ENCODE results near the gene SF3B6. TPM values are rescaled to one million over a fixed set of nuclear protein-coding genes. Genes with fewer than 3 reads are reported as not detected.

The SF3B6 gene
- total RNA-seq, 1 experiment from 2014 or later, result 117 TPM

DNA sequence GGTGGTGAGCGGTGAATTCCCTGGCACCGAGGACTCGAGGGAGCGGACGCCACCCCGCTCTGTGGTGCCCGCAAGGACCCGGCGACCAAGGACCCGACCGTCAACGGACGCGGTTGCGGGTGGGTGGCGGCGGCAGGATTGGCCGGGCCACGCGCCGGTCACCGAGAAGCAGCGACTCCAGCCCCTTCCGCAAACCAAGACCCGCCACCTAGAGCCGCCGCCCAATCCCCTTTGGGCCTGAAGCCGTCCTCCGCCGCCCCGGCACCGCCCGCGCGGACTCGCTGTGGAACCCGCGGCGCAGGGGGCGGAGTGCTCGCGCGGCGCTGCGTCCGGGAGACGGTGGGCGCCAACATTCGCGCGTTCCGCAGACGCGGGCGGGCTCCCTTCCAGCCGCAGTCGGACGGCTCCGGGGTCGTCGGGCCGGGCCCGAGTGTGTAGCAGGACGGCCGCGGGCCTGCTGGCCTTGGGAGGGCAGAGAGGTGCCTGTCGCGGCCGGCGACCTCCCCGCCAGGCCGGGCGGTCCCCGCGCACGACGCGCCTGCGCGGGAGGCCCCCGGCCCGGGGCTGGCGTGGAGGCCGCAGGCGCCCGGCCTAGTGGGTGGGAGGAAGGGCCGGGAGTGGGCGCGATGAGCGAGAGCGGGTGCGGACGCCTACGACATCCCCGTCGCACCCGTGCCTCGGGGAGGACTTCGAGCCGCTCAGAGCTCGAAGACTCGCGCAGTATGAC is 47.2 kb upstream of the SF3B6 start, which contains the start of the genes FAM228B and PFN4 (continued):
- TF ChIP-seq, protein P1, sequence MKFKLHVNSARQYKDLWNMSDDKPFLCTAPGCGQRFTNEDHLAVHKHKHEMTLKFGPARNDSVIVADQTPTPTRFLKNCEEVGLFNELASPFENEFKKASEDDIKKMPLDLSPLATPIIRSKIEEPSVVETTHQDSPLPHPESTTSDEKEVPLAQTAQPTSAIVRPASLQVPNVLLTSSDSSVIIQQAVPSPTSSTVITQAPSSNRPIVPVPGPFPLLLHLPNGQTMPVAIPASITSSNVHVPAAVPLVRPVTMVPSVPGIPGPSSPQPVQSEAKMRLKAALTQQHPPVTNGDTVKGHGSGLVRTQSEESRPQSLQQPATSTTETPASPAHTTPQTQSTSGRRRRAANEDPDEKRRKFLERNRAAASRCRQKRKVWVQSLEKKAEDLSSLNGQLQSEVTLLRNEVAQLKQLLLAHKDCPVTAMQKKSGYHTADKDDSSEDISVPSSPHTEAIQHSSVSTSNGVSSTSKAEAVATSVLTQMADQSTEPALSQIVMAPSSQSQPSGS (CRISPR knock-in tag; IDR thresholded peaks at IDR 0.05; ENCODE audit: borderline replicate concordance, low read depth), result no peak
- TF ChIP-seq, protein P2, sequence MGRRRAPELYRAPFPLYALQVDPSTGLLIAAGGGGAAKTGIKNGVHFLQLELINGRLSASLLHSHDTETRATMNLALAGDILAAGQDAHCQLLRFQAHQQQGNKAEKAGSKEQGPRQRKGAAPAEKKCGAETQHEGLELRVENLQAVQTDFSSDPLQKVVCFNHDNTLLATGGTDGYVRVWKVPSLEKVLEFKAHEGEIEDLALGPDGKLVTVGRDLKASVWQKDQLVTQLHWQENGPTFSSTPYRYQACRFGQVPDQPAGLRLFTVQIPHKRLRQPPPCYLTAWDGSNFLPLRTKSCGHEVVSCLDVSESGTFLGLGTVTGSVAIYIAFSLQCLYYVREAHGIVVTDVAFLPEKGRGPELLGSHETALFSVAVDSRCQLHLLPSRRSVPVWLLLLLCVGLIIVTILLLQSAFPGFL (CRISPR knock-in tag; IDR thresholded peaks at IDR 0.05; ENCODE audit: borderline replicate concordance), result no peak
- TF ChIP-seq, protein P3, sequence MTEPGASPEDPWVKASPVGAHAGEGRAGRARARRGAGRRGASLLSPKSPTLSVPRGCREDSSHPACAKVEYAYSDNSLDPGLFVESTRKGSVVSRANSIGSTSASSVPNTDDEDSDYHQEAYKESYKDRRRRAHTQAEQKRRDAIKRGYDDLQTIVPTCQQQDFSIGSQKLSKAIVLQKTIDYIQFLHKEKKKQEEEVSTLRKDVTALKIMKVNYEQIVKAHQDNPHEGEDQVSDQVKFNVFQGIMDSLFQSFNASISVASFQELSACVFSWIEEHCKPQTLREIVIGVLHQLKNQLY (CRISPR knock-in tag; IDR thresholded peaks at IDR 0.05), result peak; percentile 76; the same call in 1 of the 2 replicates
- TF ChIP-seq TCF7 (CRISPR knock-in tag; IDR thresholded peaks at IDR 0.05; ENCODE audit: low read depth), result no peak
- 0 out of 2 replicates have a peak, but pooled peaks have one; percentile 25 for TF ChIP-seq NFE2L1 (CRISPR knock-in tag; IDR thresholded peaks at IDR 0.05)
- TF ChIP-seq IRF2 (CRISPR knock-in tag; IDR thresholded peaks at IDR 0.05; ENCODE audit: borderline replicate concordance, low read depth), result no peak
- TF ChIP-seq JUN (CRISPR knock-in tag; IDR thresholded peaks at IDR 0.05), result no peak; the same call in 1 of the 2 replicates
- peak; percentile 83 for TF ChIP-seq FOXP1 (CRISPR knock-in tag; IDR thresholded peaks at IDR 0.05; ENCODE audit: borderline replicate concordance)
- TF ChIP-seq, protein P4, sequence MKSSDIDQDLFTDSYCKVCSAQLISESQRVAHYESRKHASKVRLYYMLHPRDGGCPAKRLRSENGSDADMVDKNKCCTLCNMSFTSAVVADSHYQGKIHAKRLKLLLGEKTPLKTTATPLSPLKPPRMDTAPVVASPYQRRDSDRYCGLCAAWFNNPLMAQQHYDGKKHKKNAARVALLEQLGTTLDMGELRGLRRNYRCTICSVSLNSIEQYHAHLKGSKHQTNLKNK (CRISPR knock-in tag; IDR thresholded peaks at IDR 0.05), result no peak
- peak; percentile 81; the same call in 1 of the 2 replicates for TF ChIP-seq ETV6 (CRISPR knock-in tag; IDR thresholded peaks at IDR 0.05)
- peak; percentile 76; the same call in 1 of the 2 replicates for TF ChIP-seq MYBL2 (CRISPR knock-in tag; IDR thresholded peaks at IDR 0.05)
- TF ChIP-seq, protein P5, sequence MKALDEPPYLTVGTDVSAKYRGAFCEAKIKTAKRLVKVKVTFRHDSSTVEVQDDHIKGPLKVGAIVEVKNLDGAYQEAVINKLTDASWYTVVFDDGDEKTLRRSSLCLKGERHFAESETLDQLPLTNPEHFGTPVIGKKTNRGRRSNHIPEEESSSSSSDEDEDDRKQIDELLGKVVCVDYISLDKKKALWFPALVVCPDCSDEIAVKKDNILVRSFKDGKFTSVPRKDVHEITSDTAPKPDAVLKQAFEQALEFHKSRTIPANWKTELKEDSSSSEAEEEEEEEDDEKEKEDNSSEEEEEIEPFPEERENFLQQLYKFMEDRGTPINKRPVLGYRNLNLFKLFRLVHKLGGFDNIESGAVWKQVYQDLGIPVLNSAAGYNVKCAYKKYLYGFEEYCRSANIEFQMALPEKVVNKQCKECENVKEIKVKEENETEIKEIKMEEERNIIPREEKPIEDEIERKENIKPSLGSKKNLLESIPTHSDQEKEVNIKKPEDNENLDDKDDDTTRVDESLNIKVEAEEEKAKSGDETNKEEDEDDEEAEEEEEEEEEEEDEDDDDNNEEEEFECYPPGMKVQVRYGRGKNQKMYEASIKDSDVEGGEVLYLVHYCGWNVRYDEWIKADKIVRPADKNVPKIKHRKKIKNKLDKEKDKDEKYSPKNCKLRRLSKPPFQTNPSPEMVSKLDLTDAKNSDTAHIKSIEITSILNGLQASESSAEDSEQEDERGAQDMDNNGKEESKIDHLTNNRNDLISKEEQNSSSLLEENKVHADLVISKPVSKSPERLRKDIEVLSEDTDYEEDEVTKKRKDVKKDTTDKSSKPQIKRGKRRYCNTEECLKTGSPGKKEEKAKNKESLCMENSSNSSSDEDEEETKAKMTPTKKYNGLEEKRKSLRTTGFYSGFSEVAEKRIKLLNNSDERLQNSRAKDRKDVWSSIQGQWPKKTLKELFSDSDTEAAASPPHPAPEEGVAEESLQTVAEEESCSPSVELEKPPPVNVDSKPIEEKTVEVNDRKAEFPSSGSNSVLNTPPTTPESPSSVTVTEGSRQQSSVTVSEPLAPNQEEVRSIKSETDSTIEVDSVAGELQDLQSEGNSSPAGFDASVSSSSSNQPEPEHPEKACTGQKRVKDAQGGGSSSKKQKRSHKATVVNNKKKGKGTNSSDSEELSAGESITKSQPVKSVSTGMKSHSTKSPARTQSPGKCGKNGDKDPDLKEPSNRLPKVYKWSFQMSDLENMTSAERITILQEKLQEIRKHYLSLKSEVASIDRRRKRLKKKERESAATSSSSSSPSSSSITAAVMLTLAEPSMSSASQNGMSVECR (CRISPR knock-in tag; IDR thresholded peaks at IDR 0.05; ENCODE audit: borderline replicate concordance), result 0 out of 2 replicates have a peak, but pooled peaks have one; percentile 41
- TF ChIP-seq, protein P6, sequence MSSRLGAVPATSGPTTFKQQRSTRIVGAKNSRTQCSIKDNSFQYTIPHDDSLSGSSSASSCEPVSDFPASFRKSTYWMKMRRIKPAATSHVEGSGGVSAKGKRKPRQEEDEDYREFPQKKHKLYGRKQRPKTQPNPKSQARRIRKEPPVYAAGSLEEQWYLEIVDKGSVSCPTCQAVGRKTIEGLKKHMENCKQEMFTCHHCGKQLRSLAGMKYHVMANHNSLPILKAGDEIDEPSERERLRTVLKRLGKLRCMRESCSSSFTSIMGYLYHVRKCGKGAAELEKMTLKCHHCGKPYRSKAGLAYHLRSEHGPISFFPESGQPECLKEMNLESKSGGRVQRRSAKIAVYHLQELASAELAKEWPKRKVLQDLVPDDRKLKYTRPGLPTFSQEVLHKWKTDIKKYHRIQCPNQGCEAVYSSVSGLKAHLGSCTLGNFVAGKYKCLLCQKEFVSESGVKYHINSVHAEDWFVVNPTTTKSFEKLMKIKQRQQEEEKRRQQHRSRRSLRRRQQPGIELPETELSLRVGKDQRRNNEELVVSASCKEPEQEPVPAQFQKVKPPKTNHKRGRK (CRISPR knock-in tag; IDR thresholded peaks at IDR 0.05; ENCODE audit: borderline replicate concordance), result no peak
- TF ChIP-seq HMGA2 (CRISPR knock-in tag; IDR thresholded peaks at IDR 0.05), result no peak
- TF ChIP-seq, protein P7, sequence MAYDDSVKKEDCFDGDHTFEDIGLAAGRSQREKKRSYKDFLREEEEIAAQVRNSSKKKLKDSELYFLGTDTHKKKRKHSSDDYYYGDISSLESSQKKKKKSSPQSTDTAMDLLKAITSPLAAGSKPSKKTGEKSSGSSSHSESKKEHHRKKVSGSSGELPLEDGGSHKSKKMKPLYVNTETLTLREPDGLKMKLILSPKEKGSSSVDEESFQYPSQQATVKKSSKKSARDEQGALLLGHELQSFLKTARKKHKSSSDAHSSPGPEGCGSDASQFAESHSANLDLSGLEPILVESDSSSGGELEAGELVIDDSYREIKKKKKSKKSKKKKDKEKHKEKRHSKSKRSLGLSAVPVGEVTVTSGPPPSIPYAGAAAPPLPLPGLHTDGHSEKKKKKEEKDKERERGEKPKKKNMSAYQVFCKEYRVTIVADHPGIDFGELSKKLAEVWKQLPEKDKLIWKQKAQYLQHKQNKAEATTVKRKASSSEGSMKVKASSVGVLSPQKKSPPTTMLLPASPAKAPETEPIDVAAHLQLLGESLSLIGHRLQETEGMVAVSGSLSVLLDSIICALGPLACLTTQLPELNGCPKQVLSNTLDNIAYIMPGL (CRISPR knock-in tag; IDR thresholded peaks at IDR 0.05), result peak; percentile 97
- TF ChIP-seq, protein P8, sequence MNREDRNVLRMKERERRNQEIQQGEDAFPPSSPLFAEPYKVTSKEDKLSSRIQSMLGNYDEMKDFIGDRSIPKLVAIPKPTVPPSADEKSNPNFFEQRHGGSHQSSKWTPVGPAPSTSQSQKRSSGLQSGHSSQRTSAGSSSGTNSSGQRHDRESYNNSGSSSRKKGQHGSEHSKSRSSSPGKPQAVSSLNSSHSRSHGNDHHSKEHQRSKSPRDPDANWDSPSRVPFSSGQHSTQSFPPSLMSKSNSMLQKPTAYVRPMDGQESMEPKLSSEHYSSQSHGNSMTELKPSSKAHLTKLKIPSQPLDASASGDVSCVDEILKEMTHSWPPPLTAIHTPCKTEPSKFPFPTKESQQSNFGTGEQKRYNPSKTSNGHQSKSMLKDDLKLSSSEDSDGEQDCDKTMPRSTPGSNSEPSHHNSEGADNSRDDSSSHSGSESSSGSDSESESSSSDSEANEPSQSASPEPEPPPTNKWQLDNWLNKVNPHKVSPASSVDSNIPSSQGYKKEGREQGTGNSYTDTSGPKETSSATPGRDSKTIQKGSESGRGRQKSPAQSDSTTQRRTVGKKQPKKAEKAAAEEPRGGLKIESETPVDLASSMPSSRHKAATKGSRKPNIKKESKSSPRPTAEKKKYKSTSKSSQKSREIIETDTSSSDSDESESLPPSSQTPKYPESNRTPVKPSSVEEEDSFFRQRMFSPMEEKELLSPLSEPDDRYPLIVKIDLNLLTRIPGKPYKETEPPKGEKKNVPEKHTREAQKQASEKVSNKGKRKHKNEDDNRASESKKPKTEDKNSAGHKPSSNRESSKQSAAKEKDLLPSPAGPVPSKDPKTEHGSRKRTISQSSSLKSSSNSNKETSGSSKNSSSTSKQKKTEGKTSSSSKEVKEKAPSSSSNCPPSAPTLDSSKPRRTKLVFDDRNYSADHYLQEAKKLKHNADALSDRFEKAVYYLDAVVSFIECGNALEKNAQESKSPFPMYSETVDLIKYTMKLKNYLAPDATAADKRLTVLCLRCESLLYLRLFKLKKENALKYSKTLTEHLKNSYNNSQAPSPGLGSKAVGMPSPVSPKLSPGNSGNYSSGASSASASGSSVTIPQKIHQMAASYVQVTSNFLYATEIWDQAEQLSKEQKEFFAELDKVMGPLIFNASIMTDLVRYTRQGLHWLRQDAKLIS (CRISPR knock-in tag; IDR thresholded peaks at IDR 0.05; ENCODE audit: borderline replicate concordance), result peak; percentile 89; the same call in 1 of the 2 replicates
- TF ChIP-seq EMX1 (CRISPR knock-in tag; IDR thresholded peaks at IDR 0.05), result no peak
- TF ChIP-seq ZBTB21 (CRISPR knock-in tag; IDR thresholded peaks at IDR 0.05; ENCODE audit: borderline replicate concordance), result no peak
- TF ChIP-seq ATF1 (CRISPR knock-in tag; IDR thresholded peaks at IDR 0.05), result 0 out of 2 replicates have a peak, but pooled peaks have one; percentile 11
- no peak for TF ChIP-seq ZNF416 (CRISPR knock-in tag; IDR thresholded peaks at IDR 0.05)
- 0 out of 2 replicates have a peak, but pooled peaks have one; percentile 31 for TF ChIP-seq ESRRA (CRISPR knock-in tag; IDR thresholded peaks at IDR 0.05; ENCODE audit: borderline replicate concordance)
- peak; percentile 72 for TF ChIP-seq NFYB (CRISPR knock-in tag; conservative IDR thresholded peaks at IDR 0.05; ENCODE audit: low read depth)

Measured in WTC11 (cell line).